NOMO-1 treated with dmso at 0.1 percent for 144 hours (cell line): ENCODE results near the gene SRPK1.
"Not testable (repeated sequence)": the region's sequence is repeated elsewhere in the genome, so short reads cannot be mapped to it uniquely, and the experiment has no call there.

ENCODE experiments used
- DNase-seq: peaks from one replicate; lab custom pipeline; 2025; ENCODE audit not compliant: unreplicated experiment; lab: John Stamatoyannopoulos, UW

Gene SRPK1

DNA sequence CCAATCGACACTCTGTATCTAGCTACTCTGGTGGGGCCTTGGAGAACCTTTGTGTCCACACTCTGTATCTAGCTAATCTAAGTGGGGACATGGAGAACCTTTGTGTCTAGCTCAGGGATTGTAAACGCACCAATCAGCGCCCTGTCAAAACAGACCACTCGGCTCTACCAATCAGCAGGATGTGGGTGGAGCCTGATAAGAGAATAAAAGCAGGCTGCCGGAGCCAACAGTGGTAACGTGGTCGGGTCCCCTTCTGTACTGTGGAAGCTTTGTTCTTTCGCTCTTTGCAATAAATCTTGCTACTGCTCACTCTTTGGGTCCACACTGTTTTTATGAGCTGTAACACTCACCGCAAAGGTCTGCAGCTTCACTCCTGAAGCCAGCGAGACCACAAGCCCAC is 11.0 kb upstream of the SRPK1 start:
- not testable (repeated sequence) for DNase-seq

DNA sequence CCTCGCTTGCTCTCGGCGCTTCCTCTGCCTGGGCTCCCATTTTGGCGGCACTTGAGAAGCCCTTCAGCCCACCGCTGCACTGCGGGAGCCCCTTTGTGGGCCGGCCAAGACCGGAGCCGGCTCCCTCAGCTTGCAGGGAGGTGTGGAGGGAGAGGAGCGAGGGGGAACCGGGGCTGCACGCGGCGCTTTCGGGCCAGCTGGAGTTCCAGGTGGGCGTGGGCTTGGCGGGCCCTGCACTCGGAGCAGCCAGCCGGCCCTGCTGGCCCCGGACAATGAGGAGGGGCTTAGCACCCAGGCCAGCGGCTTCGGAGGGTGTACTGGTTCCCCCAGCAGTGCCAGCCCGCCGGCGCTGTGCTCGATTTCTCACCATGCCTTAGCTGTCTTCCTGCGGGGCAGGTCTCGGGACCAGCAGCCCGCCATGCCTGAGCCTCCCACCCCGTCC is 10.2 kb upstream of the SRPK1 start:
- DNase-seq, result no peak

DNA sequence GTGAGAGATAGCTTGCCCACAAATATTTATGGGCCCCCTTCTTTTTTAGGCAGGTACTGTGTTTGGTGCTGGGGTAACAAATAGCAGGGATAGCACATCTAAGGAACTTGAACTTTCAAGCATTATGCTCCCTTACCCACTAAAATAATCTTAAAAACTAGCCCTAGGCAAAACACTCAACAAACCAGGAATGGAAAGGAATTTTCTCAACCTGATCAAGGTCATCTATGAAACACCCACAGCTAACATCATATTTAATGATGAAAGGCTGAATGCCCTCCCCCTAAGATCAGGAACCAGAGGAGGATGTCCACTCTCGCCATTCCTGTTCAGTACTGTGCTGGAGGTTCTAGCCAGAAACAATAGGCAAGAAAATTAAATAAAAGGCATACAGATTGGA is 8.7 kb upstream of the SRPK1 start:
- DNase-seq, result no peak

DNA sequence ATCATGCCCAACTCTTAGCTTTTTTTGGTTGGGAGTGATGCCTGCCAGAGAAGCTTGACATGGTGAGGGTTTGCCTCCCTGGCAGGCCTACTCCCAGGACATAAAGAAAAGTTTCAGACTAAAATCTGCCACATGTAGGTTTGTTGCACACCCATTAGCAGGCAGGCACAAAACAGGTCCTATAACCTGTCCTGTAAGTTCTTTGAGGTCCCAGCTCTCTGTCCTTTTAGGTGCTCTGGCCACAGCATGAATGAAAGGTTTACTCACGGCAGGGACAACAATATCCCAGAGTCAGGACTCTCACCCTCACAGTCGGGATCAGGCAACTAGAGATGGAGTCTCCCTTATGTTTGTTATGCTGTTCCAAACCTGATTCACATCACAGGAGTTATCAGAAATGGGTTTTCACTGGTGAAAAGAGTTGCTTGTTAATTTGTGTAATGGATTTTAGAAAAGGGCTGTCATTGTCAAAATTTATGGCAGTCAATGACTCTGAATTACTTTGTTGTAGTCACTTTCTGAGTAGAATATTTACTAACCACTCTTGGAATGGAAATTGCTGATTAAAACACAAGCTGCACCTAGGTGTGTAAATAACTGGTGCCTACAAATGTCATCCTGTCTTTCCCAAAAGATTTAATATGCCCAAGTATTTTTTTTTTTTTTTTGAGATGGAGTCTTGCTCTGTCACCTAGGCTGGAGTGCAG is 5.8 kb upstream of the SRPK1 start:
- no peak for DNase-seq

DNA sequence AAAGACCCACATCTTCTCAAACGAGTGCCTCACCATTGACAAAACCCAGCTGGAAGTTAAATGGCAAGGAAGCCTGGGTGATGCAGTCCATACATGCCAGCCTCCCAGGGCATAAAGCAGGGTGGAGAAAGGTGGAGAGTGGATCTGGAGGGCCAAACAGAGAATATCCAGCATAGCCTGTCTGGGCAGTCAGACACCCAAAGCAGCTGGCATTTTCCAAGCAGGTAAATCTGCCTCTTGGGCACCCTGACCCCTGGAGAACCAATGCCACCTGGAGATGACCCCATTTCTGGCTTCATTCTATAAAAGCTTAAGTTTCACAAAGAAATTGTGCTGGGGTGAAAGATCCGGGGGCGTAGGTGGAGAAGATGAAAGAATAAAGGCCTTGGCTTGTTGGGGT is 5.1 kb upstream of the SRPK1 start:
- no peak for DNase-seq

DNA sequence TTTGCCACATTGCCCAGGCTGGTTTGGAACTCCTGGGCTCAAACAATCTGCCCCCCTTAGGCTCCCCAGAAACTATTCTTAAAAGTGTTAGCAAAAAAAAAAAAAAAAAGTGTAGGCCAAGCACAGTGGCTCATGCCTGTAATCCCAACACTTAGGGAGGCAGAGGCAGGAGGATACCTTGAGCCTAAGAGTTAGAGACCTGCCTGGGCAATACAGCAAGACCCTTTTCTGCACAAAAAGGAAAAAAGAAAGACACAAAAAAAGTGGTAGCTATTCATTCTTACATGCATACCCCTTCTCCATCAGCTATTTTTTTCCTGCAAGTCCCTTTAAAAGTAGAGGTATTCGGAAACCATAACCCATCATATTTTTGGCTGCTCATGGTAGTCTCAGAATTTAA is 3.2 kb upstream of the SRPK1 start:
- no peak for DNase-seq

DNA sequence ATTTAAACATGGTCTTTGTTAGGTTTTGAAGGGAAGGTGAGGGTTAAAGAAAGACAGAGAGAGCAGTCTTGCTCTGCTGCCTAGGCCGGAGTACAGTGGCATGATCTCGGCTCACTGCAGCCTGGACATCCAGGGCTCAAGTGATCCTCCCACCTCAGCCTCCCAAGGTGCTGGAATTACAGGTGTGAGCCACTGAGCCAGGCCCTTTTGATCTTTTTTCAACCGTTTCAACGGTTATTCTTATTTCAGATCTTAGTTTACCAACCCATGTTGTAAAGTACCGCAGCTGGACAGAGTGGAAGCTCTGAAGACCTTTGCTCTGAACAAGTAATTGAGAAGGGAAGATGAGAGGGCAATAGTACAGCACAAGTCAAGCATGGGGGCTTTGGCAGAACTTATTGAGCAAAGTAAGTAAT is 1.2 kb upstream of the SRPK1 start:
- DNase-seq, result no peak

DNA sequence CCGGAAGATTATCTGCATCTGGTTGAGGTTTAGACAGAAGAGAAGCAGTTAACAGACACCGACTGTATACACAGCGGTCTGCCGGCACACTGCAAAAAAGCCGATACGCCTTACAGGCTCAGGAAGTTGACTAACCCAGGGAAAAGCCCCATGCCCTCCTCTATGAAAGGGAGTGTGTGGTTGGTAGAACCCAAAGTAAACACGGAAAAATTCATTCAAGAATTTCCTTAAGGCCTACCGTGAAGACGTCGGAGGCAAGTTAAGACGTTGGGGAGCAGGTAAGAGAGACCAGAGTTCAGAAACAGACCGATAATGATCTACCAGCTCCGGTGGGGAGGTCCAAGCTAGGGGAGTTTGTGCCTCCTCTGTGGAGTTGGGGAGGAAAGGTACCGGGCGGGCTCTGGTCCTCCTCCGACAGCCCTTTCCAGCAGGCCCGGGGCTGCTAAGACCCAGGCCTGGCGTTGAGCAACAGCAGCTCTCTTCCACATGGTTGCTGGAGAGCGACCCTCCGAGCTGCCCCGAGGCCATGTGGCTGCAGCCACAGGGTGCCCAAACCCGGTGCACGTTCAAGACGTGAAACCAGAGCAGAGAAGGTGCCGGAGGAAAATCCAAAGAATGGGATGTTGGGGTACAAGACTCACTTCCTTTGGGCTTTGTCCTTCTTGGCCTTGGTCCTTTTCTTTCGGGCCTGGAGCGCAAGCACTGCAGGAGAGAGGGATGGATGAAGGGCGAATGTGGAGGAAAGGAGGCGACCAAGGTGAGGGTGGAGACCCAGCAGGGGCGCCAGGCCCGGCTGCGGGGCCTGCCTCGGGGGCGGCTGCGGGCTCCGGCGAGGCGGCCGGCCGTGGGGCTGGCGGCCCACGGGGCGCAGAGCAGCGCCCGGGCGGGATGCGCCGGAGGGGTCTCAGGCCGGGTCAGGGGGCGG is 809 bp downstream of the SRPK1 start:
- DNase-seq, result no peak

DNA sequence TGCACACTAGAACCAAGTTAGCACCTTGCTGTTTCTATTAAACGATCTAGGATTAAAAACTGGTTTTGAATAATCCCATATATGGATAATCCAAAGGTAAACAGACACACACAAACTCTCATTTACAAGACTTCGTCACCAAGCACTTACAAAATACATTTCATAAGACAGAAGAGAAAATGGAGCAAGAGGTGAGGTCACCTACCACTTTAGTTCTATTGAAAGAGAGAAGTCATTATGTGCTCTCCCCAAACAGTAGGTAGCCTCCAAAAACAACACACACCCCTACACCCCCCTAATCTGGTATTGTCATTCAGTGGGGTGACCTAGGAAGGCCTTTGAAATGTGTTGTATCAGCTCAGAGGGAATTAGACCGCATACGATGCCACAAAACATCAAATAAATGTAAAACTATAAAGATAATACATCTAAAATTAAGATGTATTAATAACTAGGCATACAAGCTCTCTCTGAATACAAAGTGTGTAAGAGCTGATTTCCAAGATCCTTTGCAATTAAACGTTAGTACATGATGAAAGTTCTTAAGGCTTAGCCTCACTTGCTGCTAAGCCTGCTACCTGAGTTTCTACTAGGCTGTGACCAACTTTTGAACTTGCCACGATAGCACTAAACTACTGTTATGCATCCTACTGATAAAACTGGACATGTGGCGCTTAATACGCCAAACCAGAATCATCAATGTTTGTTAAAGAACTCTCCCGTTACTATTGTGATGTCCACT is 1.6 kb downstream of the SRPK1 start:
- peak; percentile 33 for DNase-seq

DNA sequence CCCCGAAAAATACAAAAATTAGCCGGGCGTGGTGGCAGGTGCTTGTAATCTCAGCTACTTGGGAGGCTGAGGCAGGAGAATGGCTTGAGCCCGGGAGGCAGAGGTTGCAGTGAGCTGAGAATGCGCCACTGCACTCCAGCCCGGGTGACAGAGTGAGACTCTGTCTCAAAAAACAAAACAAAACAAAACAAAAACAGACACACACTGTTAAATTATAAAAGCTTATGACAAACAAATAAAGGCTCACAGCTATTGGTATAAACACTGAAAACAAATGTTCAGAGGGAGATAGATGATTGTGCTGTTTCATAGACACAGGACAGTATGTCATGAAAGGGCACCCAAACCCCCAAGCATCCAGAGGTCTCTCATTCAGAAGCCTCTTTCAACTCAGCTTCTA is 4.0 kb downstream of the SRPK1 start:
- not testable (repeated sequence) for DNase-seq

DNA sequence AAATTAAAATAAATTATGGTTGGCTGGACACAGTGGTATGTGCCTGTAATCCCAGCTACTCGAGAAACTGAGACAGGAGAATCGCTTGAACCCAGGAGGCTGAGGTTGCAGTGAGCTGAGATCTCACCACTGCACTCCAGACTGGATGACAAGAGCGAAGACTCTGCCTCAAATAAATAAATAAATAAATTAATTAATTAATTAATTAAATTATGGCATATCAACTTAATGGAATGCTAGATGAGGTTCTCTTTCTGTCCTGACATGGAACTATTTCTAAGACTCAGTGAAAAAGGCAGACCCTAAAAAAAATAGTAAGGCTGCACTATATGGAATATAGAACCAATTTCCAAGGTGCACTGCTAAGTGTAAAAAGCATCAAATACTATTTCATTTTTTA is 4.8 kb downstream of the SRPK1 start:
- DNase-seq, result no peak

DNA sequence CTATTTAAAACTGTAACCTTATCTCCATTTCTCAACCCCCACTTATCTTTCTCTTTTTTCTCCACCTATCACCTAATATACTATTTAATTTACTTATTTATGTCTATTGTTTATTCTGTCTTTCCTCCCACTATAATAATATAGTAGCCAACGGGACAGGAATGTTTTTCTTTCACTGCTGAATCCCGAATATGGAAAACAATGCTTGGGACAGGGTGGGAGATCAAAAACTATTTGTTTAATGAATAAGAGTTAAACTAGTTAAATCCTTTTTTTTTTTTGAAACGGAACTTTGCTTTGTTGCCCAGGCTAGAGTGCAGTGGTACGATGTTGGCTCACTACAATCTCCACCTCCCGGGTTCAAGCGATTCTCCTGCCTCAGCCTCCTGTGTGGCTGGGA is 6.4 kb downstream of the SRPK1 start:
- no peak for DNase-seq

DNA sequence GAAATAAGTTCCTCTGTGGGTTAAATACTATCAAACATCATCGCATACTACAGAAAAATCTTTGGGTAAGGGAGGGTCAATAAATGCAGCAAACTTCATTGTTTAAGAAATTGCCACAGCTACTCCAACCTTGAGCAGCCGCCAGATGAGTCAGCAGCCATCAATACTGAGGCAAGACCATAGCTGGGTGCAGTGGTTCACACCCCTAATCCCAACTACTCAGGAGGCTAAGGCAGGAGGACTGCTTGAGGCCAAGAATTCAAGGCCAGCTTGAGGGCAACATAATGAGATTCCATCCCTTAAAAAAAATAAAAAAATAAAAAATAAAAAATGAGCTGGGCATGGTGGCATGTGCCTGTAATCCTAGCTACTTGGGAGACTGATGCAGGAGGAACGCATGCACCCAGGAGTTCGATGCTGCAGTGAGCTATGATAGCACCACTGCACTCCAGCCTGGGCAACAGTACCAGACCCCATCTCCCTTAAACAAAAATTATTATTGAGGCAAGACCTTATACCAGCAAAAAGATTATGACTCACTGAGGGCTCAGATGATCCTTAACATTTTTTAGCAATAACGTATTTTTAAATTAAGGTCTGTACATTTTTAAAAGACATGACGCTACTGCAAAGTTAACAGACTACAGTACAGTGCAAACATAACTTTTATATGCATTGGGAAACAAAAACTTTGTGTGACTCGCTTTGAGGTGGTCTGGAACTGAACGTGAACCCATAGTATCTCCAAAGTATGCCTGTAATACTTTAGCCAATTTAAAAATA is 8.8 kb downstream of the SRPK1 start:
- DNase-seq, result no peak

DNA sequence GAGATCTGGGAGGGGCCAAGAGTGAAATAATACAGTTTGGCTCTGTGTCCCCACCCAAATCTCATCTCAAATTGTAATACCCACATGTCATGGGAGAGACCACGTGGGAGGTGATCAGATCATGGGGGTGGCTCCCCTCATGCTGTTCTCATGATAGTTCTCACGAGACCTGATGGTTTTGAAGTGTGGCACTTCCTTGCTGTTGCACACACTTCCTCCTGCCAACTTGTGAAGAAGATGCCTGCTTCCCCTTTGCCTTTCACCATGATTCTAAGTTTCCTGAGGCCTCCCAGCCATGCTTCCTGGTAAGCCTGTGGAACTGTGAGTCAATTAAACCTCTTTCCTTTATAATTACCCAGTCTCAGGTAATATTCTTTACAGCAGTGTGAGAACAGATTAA is 11.3 kb downstream of the SRPK1 start:
- not testable (repeated sequence) for DNase-seq

DNA sequence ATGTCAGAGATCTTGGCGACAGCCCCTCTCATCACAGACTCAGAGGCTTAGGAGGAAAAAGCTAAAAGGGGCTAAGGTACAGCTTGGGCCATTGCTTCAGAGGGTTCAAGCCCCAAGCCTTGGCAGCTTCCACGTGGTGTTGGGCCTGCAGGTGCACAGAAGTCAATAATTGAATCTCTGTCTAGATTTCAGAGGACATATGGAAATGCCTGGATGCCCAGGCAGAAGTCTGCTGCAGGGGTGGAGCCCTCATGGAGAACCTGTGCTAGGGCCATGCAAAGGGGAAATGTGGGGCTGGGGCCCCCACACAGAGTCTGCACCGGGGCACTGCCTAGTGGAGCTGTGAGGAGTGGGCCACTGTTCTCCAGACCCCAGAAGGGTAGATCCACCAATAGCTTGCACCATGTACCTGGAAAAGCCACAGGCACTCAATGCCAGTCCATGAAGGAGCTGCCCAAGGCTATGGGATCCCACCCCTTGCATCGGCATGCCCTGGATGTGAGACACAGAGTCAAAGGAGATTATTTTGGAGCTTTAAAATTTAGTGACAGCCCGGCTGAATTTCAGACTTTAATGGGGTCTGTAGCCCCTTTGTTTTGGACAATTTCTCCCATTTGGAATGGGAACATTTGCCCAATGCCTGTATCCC is 12.0 kb downstream of the SRPK1 start:
- DNase-seq, result not testable (repeated sequence)

DNA sequence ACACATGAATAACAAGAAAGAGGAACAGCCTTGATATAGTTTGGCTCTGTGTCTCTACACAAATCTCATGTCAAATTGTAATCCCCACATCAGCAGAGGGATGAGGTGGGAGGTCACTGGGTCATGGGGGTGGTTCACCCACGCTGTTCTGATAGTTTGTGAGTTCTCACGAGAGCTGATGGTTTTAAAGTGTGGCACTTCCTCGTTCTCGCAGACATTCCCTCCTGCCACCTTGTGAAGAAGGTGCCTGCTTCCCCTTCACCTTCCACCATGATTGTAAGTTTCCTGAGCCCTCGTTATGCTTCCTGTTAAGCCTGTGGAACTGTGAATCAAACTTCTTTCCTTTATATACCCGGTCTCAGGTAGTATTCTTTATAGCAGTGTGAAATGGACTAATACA is 13.1 kb downstream of the SRPK1 start:
- DNase-seq, result no peak

DNA sequence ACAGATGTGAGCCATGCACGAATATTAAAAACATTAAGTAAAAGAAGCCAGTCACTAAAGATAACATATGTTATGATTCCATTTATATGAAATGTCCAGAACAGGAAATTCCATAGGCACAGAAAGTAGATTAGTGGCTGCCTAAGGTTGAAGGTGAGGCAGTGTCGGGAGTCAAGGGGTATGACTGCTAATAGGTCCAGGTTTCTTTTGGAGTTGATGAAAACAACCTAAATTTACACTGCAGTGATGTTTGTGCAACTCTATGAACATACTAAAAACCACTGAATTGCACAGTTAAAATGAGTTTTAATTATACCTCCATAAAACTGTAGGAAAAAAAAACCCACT is 14.4 kb downstream of the SRPK1 start:
- DNase-seq, result no peak

DNA sequence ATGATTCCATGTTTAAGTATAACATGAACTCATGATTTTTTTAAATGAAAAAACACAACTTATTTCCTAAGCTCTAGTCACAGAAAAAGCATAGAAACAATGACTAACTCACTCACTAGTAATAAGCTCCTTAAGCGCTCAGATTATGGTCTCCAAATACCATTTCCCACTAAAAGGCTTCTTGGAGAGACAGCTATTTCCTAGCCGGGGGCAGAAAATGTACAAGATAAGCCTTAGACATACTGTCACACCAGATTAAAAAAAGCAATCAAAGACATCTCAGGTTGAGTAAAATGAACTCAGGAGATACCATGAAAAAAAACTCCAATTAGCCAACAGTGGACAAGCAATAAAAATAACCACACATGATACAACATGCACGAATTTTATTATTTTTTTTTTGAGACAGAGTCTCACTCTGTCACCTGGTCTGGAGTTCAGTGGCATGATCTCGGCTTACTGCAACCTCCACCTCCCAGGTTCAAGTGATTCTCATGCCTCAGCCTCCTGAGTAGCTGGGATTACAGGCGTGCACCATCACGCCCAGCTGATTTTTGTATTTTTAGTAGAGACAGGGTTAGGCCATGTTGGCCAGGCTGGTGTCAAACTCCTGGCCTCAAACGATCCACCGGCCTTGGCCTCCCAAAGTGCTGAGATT is 14.9 kb downstream of the SRPK1 start:
- no peak for DNase-seq

DNA sequence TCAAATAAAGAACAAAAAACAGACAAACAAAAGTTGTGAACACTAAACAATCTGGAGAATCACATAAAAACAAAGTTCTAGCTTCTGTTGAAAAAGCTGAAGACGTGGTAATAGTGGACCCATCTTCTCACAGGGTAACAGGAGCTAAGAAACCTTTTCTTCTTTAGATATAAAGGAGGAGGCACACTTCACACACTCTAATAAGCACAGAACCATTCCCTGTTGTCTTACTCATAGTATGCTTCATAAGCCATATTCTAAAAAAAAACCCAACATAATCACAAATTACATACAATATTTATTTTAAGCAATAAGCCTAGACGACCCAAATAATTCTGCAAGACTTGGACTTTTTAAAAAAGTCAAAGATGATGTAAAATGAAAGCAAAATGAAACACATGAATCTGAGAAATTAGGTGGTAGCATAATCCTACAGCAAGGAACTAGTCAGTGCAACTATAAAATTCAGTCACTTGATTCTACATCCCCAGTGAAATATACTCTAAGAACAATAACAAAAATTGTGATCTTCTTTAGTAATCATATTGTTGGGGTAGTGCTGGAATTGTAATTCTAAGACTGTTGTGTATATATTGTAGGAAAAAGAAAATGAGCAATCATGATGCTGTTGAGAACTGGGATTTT is 15.6 kb downstream of the SRPK1 start:
- no peak for DNase-seq
